Prostate gland (tissue), 2 donors: ENCODE measurements around the gene ASPN.
"Not testable (repeated sequence)": the region's sequence is repeated elsewhere in the genome, so short reads cannot be mapped to it uniquely, and the experiment has no call there.

Experiments
- POLR2AphosphoS5 ChIP-seq: sonication (generic); formaldehyde crosslinking; IDR thresholded peaks from one replicate; pipeline ENCODE4 v1.6.1; 2017; ENCODE audit warnings: antibody characterized with exemption
- TF ChIP-seq, protein P1 (sequence below), 4 experiments: fragments of 200-600 bp in 2 of 4; fragments of 450-650 bp in 2 of 4; sonication (generic) in 2 of 4; IDR thresholded peaks; 1 replicate in 3 of 4; 2 replicates in 1 of 4; pipeline ENCODE4 v1.5.1; 2016 to 2019; ENCODE audit warnings: antibody characterized with exemption in 4 of 4, mild to moderate bottlenecking in 2 of 4, moderate library complexity in 2 of 4

DNA sequence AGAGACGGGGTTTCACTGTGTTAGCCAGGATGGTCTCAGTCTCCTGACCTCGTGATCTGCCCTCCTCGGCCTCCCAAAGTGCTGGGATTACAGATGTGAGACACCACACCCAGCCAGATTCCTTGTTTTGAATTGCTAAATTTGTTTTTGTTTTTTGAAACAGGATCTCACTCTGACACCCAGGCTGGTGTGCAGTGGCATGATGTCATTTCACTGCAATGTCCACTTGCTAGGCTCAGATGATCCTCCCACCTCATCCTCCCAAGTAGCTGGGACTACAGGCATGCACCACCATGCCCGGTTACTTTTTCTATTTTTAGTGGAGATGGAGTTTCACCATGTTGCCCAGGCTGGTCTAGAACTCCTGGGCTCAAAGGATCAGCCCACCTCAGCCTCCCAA is 71.1 kb downstream of the ASPN start:
- TF ChIP-seq, protein P1, sequence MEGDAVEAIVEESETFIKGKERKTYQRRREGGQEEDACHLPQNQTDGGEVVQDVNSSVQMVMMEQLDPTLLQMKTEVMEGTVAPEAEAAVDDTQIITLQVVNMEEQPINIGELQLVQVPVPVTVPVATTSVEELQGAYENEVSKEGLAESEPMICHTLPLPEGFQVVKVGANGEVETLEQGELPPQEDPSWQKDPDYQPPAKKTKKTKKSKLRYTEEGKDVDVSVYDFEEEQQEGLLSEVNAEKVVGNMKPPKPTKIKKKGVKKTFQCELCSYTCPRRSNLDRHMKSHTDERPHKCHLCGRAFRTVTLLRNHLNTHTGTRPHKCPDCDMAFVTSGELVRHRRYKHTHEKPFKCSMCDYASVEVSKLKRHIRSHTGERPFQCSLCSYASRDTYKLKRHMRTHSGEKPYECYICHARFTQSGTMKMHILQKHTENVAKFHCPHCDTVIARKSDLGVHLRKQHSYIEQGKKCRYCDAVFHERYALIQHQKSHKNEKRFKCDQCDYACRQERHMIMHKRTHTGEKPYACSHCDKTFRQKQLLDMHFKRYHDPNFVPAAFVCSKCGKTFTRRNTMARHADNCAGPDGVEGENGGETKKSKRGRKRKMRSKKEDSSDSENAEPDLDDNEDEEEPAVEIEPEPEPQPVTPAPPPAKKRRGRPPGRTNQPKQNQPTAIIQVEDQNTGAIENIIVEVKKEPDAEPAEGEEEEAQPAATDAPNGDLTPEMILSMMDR (IDR thresholded peaks at IDR 0.05), result not testable (repeated sequence)
- TF ChIP-seq POLR2AphosphoS5, result not testable (repeated sequence)
